ENCODE results near the gene TMOD4.
"Not testable (repeated sequence)": the region's sequence is repeated elsewhere in the genome, so short reads cannot be mapped to it uniquely, and the experiment has no call there.

TMOD4 gene

GRCh38 chr1:151189637-151190445 lies 14.1 kb upstream of the TMOD4 start, which contains the start of gene VPS72:
VPS72 (minus strand) TSS chr1:151190197; CDS start chr1:151190121, 76 bp downstream.
- Histone ChIP-seq H3K4me3 (replicated peaks; ENCODE audit: insufficient read depth, low read length) (peak within 1 kb of the TSS; percentile 79), H3K27ac (replicated peaks) (peak within 1 kb of the TSS; percentile 94), H3K27me3 (ENCODE audit: insufficient read depth, poor library complexity, severe bottlenecking) (no peaks in the 10 kb centered on the region)
- peak; percentile 77 to 92 for DNase-seq (ENCODE audit: low read depth in 1 of 2, low spot score in 1 of 2)
- peak; percentile 72 for TF ChIP-seq GABPA (IDR thresholded peaks at IDR 0.05; ENCODE audit: low read depth)
- TF ChIP-seq POLR2AphosphoS5 (IDR thresholded peaks at IDR 0.05; ENCODE audit: low read depth), result peak; percentile 94
- TF ChIP-seq SPI1 (IDR thresholded peaks at IDR 0.05; ENCODE audit: borderline replicate concordance, low read depth), result peak; percentile 63; the same call in 1 of the 2 replicates
- peak; percentile 48 for TF ChIP-seq REST (IDR thresholded peaks at IDR 0.05; ENCODE audit: insufficient replicate concordance, low read depth)
- TF ChIP-seq CTCF (IDR thresholded peaks at IDR 0.05; ENCODE audit: insufficient read depth, low read length), result no peak

GRCh38 chr1:151188667-151189066 lies 12.9 kb upstream of the TMOD4 start:
- not testable (repeated sequence) for H3K27me3 ChIP-seq (ENCODE audit: insufficient read depth, poor library complexity, severe bottlenecking); DNase-seq (ENCODE audit: low read depth in 1 of 2, low spot score in 1 of 2); H3K27ac ChIP-seq (replicated peaks)
- peak overlapping the region; percentile 79 for H3K4me3 ChIP-seq (replicated peaks; ENCODE audit: insufficient read depth, low read length)

GRCh38 chr1:151187205-151187604 lies 11.4 kb upstream of the TMOD4 start:
- no peaks in the 10 kb centered on the region for H3K27me3 ChIP-seq (ENCODE audit: insufficient read depth, poor library complexity, severe bottlenecking)
- no peak for TF ChIP-seq REST (IDR thresholded peaks at IDR 0.05; ENCODE audit: insufficient replicate concordance, low read depth)
- no peak for TF ChIP-seq CTCF (IDR thresholded peaks at IDR 0.05; ENCODE audit: insufficient read depth, low read length)
- TF ChIP-seq GABPA (IDR thresholded peaks at IDR 0.05; ENCODE audit: low read depth), result no peak
- TF ChIP-seq POLR2AphosphoS5 (IDR thresholded peaks at IDR 0.05; ENCODE audit: low read depth), result no peak
- TF ChIP-seq SPI1 (IDR thresholded peaks at IDR 0.05; ENCODE audit: borderline replicate concordance, low read depth), result no peak

GRCh38 chr1:151184211-151184610 lies 8.4 kb upstream of the TMOD4 start:
- no peak overlapping the region for H3K4me3 ChIP-seq (replicated peaks; ENCODE audit: insufficient read depth, low read length)
- no peak for DNase-seq (ENCODE audit: low read depth in 1 of 2, low spot score in 1 of 2)
- no peak for TF ChIP-seq SPI1 (IDR thresholded peaks at IDR 0.05; ENCODE audit: borderline replicate concordance, low read depth)
- TF ChIP-seq GABPA (IDR thresholded peaks at IDR 0.05; ENCODE audit: low read depth), result no peak
- TF ChIP-seq REST (IDR thresholded peaks at IDR 0.05; ENCODE audit: insufficient replicate concordance, low read depth), result no peak
- no peak for TF ChIP-seq CTCF (IDR thresholded peaks at IDR 0.05; ENCODE audit: insufficient read depth, low read length)
- no peak for TF ChIP-seq POLR2AphosphoS5 (IDR thresholded peaks at IDR 0.05; ENCODE audit: low read depth)

More at GRCh38 chr1:151187205-151187604, 11.4 kb upstream of the TMOD4 start:
- H3K4me3 ChIP-seq (replicated peaks; ENCODE audit: insufficient read depth, low read length), result no peak overlapping the region
- DNase-seq (ENCODE audit: low read depth in 1 of 2, low spot score in 1 of 2), result no peak
- H3K27ac ChIP-seq (replicated peaks), result no peak overlapping the region

More at GRCh38 chr1:151184211-151184610, 8.4 kb upstream of the TMOD4 start:
- H3K27ac ChIP-seq (replicated peaks), result no peak overlapping the region
- H3K27me3 ChIP-seq (ENCODE audit: insufficient read depth, poor library complexity, severe bottlenecking), result no peaks in the 10 kb centered on the region

Data from HL-60 (cell line).